Hepatocyte (in vitro differentiated cells): ENCODE results near the gene ITGAE.

Experiments used
- EZH2 ChIP-seq: fragments of 200-600 bp; sonication (generic); IDR thresholded peaks from 2 replicates; pipeline ENCODE4 v1.6.1; 2016; ENCODE audit warnings: antibody characterized with exemption, mild to moderate bottlenecking, borderline replicate concordance
- TF ChIP-seq, protein P1 (sequence below): fragments of 200-600 bp; sonication (generic); IDR thresholded peaks from 2 replicates; pipeline ENCODE4 v1.5.1; 2016; ENCODE audit warnings: antibody characterized with exemption, mild to moderate bottlenecking; ENCODE audit not compliant: poor library complexity

GRCh38 chr17:3692346-3692745, 108.6 kb downstream of the ITGAE start:
- TF ChIP-seq EZH2: no peak
- TF ChIP-seq, protein P1, sequence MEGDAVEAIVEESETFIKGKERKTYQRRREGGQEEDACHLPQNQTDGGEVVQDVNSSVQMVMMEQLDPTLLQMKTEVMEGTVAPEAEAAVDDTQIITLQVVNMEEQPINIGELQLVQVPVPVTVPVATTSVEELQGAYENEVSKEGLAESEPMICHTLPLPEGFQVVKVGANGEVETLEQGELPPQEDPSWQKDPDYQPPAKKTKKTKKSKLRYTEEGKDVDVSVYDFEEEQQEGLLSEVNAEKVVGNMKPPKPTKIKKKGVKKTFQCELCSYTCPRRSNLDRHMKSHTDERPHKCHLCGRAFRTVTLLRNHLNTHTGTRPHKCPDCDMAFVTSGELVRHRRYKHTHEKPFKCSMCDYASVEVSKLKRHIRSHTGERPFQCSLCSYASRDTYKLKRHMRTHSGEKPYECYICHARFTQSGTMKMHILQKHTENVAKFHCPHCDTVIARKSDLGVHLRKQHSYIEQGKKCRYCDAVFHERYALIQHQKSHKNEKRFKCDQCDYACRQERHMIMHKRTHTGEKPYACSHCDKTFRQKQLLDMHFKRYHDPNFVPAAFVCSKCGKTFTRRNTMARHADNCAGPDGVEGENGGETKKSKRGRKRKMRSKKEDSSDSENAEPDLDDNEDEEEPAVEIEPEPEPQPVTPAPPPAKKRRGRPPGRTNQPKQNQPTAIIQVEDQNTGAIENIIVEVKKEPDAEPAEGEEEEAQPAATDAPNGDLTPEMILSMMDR: no peak
